Measurements from ENCODE around the gene TSPAN5. TPM values are rescaled to one million over a fixed set of nuclear protein-coding genes. Genes with fewer than 3 reads are reported as not detected.

The TSPAN5 gene
- total and polyA plus RNA-seq, 10 donors: 4.6 to 33.6 (median 22.9) TPM

DNA sequence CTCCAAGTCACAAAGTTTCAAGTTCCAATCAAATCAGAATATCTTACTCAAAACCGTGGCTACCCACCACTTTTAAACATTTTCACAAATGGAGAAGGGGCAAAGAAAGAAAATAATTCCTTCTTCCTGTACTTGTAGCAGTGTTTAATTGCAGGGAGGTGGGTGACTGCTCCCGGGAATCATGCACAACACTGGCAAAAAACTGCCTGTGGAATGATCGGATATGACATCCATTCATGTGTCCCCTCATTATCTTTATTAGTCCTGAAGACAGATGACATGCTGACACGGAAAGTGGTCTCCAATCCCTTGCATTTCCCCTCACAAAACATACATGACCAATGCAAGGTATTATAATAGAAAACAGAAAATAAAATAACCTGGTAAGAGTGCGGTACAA lies 2.0 kb downstream of the TSPAN5 start:
- no peak for DNase-seq
- WGBS, 5 donors: 72 to 83% (median 77%) methylated on average over 5 of the region's 5 CpGs
- no peak for TF ChIP-seq POLR2A (IDR thresholded peaks at IDR 0.05)
- TF ChIP-seq POLR2AphosphoS5 (IDR thresholded peaks at IDR 0.05): no peak
- TF ChIP-seq, protein P1, sequence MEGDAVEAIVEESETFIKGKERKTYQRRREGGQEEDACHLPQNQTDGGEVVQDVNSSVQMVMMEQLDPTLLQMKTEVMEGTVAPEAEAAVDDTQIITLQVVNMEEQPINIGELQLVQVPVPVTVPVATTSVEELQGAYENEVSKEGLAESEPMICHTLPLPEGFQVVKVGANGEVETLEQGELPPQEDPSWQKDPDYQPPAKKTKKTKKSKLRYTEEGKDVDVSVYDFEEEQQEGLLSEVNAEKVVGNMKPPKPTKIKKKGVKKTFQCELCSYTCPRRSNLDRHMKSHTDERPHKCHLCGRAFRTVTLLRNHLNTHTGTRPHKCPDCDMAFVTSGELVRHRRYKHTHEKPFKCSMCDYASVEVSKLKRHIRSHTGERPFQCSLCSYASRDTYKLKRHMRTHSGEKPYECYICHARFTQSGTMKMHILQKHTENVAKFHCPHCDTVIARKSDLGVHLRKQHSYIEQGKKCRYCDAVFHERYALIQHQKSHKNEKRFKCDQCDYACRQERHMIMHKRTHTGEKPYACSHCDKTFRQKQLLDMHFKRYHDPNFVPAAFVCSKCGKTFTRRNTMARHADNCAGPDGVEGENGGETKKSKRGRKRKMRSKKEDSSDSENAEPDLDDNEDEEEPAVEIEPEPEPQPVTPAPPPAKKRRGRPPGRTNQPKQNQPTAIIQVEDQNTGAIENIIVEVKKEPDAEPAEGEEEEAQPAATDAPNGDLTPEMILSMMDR (IDR thresholded peaks at IDR 0.05 in 8 of 11, conservative IDR thresholded peaks at IDR 0.05 in 3 of 11): no peak
- peaks cover 5 to 62% (median 30%) of the 10 kb centered on the region in 6 donors for H3K4me1 ChIP-seq
- no peaks in the 10 kb centered on the region for H3K9me3 ChIP-seq
- peak overlapping the region in 5 of 8 donors; percentile 77 to 87 (median 84) for H3K4me3 ChIP-seq
- peak overlapping the region in 1 of 8 donors; percentile 83 for H3K27ac ChIP-seq
- H3K27me3 ChIP-seq (replicated peaks in 1 of 7): peaks cover 0 to 26% (median 0%) of the 10 kb centered on the region in 7 donors
- no peaks in the 10 kb centered on the region for H3K36me3 ChIP-seq
- intact Hi-C loops (cut with DNase I; ENCODE audit: low total_unique reads): loop anchor here (10.0 kb wide), 2 partner anchors 192 to 268 kb away; partner anchors contain the start of gene EIF4E

DNA sequence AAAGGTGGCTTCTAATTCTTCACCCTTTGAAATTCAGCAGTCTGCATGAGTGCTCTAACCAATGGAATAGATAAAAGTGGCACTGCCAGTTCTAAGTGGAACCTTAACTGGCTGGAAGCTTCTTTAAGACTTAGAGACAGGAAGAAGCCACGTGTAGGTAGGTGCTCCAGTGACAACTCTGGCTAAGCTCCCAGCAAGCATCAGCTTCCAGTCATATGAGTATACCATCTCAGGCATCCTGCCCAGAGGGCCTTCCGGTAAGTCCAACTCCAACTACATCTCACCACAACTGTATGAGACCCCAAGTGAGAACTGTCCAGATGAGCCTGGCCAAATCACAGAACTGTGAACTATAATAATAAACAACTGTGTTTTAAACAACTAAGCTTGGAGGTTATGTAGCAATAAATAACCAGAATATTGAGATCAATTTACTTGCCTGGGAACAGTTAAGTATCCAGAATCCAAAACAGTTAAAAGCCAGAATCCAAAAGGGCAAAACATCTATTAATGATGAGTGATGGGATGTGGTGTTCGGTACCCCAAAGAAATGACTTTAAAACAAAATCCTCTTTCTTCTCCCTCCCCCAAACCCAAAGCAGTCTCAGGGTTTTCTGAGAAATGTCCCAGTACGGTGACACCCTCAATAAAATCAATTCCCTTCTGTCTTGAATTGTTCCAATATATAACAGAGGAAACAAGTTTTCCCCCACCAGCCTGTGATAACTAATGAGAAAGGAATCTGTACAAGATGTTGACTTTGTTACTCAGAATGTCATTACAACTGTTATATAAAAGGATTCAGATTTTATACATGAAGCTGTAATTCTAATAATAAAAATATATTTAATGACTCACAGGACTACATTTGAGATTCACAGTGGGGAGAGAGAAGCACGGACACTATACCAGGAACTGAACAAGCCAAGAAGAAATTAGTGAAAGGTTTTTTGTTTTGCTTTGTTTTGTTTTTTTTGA lies 4.2 kb downstream of the TSPAN5 start:
- 79 to 90% (median 82%) methylated on average over 5 of the region's 5 CpGs for WGBS, 5 donors
- no peak overlapping the region for H3K4me3 ChIP-seq

DNA sequence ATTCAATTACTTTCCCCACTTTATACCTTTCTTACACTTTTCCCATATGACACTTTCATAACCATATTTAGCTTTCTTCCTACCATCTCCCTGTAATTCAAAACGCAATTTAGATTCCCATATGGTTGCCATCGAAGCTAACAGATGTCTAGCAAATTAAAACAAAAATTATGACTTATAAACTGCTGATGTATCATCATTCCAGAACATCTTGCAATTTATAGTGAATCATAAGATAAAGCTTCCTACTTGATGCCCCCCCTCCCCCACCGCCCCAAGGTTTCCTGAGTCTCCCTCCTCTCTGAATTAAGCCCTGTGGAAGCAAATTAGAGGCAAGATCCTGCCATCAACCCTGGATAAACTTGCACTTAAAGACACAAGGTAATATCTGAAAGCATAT lies 5.4 kb downstream of the TSPAN5 start:
- WGBS, 5 donors: 90 to 98% (median 94%) methylated on average over 3 of the region's 3 CpGs
- Histone ChIP-seq H3K27ac (no peak overlapping the region), H3K36me3 (no peaks in the 10 kb centered on the region), H3K4me3 (no peak overlapping the region), H3K27me3 (replicated peaks in 1 of 7) (peaks cover 0 to 11% (median 0%) of the 10 kb centered on the region in 7 donors), H3K4me1 (peaks cover 0 to 38% (median 19%) of the 10 kb centered on the region in 6 donors), H3K9me3 (peaks cover 0 to 3% (median 0%) of the 10 kb centered on the region in 8 donors)
- no peak for DNase-seq
- no peak for TF ChIP-seq POLR2A (IDR thresholded peaks at IDR 0.05)
- no peak for TF ChIP-seq POLR2AphosphoS5 (IDR thresholded peaks at IDR 0.05)
- TF ChIP-seq, protein P1 (IDR thresholded peaks at IDR 0.05 in 8 of 11, conservative IDR thresholded peaks at IDR 0.05 in 3 of 11): no peak
- intact Hi-C loops (cut with DNase I; ENCODE audit: low total_unique reads): loop anchor here (10.0 kb wide), 2 partner anchors 188 to 272 kb away; partner anchors contain the start of gene EIF4E

More for the DNA sequence above, 4.2 kb downstream of the TSPAN5 start:
- TF ChIP-seq, protein P1 (IDR thresholded peaks at IDR 0.05 in 8 of 11, conservative IDR thresholded peaks at IDR 0.05 in 3 of 11): no peak
- TF ChIP-seq POLR2AphosphoS5 (IDR thresholded peaks at IDR 0.05) (no peak), POLR2A (IDR thresholded peaks at IDR 0.05) (no peak)
- intact Hi-C loops (cut with DNase I; ENCODE audit: low total_unique reads): loop anchor here (10.0 kb wide), 2 partner anchors 189 to 271 kb away; partner anchors contain the start of gene EIF4E
- peaks cover 0 to 21% (median 0%) of the 10 kb centered on the region in 7 donors for H3K27me3 ChIP-seq (replicated peaks in 1 of 7)
- H3K36me3 ChIP-seq: no peaks in the 10 kb centered on the region
- no peak overlapping the region for H3K27ac ChIP-seq
- DNase-seq: no peak
- H3K9me3 ChIP-seq: peaks cover 0 to 3% (median 0%) of the 10 kb centered on the region in 8 donors
- peaks cover 1 to 44% (median 24%) of the 10 kb centered on the region in 6 donors for H3K4me1 ChIP-seq

DNA sequence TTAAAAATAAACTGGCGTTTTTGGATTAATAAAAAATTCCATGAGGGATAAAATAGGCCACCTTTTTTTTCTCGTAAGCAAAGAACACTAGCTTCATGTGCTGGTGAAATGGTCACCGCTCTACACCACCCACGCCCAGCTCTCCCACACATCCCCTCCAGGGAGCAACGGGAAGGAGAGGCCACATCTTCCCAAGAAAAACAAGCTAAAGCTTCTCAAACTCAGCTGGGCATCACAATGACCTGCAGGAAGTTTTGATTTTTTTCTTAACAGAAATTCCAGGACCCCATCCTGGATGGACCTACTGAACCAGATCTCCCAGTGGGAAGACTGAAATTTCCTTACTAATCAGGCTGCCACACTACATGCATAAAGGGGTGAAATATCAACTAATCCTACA lies 9.8 kb downstream of the TSPAN5 start:
- peaks cover 0 to 25% (median 3%) of the 10 kb centered on the region in 6 donors for H3K4me1 ChIP-seq
- H3K4me3 ChIP-seq: no peak overlapping the region
- TF ChIP-seq POLR2AphosphoS5 (IDR thresholded peaks at IDR 0.05) (no peak), POLR2A (IDR thresholded peaks at IDR 0.05) (no peak)
- TF ChIP-seq, protein P1 (IDR thresholded peaks at IDR 0.05 in 8 of 11, conservative IDR thresholded peaks at IDR 0.05 in 3 of 11): no peak
- intact Hi-C loops (cut with DNase I; ENCODE audit: low total_unique reads): no loop called here
- H3K9me3 ChIP-seq: peaks cover 0 to 3% (median 0%) of the 10 kb centered on the region in 8 donors
- 85 to 91% (median 87%) methylated on average over 5 of the region's 5 CpGs for WGBS, 5 donors
- no peak for DNase-seq
- H3K36me3 ChIP-seq: no peaks in the 10 kb centered on the region
- no peaks in the 10 kb centered on the region for H3K27me3 ChIP-seq (replicated peaks in 1 of 7)
- H3K27ac ChIP-seq: no peak overlapping the region
